Activated T-cell treated with anti-CD3 and anti-CD28 coated beads for 48 hours (primary cell): ENCODE measurements around the gene KCNIP3.

Experiments used
- DNase-seq: peaks from one replicate; pipeline ENCODE4 v3.0.0-alpha.2; 2020; ENCODE audit warnings: low read depth

KCNIP3 gene

DNA sequence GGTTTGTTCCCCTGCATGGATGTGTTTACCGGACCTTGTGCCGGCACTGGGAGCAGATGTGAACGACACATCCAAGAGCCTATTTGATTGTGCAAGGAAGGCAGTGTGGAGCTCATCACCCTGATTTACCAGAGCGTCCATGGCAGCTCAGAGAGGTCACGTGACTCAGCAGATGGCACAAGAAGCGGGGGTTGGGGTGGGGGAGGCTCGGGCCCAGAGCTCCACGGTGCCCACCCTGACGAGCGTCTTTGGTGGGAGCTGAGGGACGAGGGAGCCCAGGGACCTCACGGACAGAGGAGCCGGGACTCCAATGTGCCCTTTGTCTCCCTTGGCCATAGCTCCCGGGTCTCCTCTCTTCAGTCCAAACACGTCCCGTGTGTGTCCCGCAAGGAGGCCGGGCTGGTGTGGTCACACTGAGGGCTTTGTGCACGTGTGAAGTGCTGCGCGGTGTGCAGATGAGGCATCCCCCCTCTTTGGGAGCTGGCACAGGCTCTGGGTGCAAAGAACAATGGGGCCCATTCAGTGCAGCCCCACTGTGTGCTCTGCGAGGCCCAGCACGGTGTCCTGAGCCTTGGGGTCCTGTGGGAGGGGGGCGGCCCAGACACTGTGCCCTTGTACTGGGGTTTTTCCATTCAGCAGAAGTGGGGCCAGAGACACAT lies 15.5 kb downstream of the KCNIP3 start:
- no peak for DNase-seq

DNA sequence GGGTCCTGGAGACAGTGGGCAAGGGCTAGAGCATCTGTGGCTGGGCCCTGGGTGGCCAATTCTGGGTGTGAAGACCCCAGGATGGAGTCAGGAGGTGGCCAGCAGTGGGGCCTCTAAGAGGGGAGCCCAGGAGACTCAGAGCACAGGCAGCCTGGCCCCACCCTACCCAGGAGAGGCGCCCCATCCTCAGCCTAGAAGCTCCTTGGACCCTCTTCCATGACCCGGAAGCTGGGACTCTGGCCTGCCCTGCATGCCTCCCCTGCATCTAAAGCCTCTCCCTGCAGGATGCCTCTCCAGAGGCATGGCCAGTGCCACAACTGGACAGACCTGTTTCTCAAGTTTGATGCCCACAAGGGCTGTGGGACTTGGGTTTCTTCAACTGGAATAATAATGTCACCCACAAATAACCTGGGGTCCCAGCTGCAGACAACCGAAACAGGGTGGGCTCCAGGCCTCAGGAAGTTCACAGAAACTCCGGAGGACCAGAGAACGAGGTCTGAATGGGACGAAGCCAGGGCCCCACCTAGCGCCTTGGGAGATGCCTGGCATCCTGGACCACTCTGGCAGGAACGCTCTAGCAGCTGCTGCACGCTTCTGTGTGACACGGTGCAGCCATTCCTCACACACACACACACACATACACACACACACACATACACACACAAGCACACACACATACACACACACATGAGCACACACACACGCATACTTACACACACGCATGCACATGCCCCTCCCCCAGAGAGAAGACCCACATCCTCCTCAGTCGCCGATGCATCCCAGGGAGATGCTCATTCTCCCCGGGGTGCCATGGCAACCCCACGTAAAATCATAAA lies 16.4 kb downstream of the KCNIP3 start:
- no peak for DNase-seq

DNA sequence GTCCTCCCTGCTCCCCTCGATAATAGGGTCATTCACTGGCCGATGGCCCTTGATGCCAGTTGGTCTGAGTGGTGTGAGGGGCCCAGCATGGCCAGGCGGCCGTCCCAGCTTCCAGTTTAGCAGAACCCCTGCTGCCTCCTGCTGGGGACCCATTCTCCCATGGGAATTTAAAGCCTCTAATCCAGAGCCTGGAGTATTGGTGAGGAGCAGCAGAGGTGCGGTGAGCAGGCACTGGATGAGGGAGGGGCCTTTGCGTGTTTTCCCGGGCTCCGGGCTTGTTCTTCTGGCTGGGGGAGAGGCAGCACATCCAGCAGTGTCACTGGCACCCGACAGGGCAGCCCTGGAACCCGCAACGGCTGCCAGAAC lies 17.4 kb downstream of the KCNIP3 start:
- no peak for DNase-seq

DNA sequence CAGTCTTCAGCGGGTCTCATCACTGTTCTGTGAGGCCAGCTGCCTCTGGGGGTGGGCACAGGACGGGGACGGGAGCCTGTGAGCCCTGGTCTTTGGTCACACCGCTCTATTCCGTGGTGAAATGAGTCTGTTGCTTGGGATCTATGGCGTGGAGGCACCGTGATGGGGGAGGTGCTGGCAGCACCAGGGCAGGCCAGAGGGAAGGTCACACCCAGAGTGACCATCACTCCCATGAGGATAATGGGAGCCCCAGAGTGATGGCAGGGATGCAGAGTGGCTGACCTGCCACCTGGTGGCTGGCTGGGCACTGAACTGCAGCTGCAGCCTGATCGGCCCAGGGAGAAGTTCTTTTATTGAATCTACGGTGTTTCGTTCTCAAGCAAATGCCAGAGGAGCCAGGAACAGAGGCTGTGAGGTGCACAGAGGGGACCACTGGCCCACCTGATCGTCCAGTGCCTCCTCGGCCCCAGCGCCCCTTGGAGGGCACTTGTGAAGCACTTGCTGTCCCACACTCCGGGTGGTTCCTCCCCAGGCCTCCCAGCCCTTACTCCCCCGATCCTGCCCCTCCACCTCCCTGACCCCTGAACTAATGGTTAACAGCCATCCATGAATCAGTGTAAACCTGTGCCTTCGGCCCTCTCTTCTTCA lies 17.9 kb downstream of the KCNIP3 start:
- DNase-seq, result no peak

DNA sequence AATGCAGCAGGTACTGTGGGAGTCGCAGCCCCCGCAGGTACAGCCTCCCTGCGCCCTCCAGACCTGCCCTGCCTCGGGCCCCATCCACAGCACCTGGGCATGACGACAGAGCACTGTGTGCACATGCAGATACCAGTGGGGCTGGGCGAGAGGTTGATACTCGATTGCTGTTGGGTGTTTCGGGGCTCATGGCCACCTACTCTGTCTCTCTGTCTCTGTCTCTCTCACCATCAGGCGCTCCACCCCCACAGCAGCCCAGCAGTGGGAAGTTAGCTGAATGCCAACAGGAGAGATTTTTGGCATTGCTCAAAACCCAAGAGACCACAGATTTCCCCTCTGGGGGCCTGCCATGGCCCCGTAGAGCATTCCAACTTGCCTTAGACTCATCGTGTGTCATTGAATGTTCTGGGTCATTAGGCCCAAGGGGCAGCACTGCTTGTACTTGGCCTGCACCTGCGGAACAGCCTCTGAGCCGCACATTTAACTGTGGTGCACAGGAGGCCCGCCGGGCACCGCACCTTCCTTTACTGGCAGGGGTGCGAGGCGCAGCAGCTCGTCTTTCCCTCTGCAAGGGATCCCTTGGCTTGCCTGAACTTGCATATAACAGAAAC lies 18.8 kb downstream of the KCNIP3 start:
- no peak for DNase-seq

- DNase-seq, result no peak
These were observed 19.4 kb downstream of the KCNIP3 start for GRCh38 chr2:95316466-95317122.

DNA sequence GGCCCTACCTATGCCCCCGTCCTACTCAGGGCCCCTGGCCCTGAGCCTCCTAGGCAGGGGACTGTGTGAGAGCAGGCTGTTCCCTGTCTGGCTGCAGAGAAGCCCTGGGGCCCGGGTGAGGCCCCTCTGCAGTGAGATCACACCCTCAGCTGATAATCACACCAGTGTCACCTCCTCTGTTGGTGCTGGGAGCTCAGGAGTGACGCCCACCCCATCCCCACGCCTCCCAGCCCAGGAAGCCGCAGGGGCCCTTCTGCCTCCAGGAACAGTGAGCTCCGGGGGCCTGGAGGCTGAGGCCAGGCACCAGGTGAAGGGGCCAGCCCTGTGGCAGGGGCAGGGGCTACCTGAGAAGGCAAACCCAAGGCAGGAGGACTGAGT lies 20.0 kb downstream of the KCNIP3 start:
- no peak for DNase-seq

DNA sequence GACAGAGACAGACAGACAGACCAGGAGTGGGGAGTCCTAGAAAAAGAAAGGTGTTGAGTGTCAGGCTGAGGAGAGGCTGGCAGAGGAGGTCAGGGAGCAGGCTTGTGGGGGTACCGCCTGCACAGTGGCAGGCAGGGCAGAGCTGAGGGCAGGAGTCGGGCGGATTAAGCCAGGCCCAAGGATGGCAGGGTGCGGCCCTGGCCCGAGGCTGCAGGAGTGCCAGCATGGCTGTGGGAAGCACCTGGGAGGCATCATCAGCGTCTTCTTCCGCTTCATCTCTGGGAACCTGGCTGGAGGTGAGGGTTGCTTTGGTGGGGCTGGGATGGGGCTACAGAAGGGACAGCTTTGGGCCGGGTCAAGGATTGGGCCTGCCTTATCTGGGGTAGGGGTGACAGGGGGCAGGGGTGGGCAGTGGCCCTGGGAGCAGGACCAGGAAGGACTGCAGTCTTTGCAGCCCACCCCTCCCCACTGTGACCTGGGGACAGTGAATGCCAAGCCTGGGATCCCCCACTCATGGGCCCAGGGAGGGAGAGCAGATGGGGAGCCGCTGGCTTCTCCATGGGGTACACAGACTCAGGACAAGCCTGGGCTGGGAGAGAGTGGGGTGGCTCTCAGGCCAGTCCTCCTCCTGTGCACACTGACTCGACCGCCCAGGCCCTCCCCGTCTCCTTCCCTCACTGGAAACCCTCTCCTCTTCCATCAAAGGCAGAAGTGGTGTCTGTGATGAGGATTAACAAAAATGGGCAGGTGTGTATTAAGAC lies 20.7 kb downstream of the KCNIP3 start:
- DNase-seq, result no peak

DNA sequence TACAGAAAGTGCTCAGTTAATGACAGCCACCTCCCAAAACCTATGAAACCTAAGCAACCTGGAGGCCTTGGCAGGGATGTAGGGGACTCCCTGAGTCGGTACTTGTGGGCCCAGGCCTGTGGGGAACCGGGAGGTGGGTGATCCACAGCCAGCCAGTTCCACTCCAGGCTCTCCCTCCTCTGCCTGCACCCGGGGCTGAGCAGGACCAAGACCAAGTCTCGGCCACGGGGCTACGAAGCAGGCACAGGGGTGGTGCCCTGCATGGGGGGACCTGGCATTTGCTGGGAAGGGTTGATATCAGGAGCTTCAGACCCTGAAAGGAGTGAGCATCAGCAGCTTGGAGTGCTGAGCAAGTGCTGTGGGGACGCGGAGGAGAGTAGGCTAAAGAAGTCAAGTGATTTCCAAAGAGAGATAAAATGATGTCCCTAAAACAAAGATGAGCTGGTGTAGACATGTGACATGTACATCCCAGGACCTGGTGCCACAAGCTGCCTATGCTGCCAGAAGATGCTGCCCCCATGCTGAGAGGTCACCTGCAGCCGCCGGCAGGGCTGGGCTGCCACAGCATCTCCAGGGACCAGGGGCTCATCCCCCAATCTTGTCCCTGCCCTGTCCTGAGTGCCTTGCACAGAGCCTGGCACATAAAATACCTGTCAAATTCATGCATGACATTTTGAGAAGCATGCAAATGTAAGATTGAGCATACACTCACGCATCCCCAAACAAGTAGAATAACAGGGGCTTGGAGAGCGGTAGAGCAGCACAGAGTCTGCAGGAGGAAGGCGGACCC lies 21.5 kb downstream of the KCNIP3 start:
- no peak for DNase-seq

DNA sequence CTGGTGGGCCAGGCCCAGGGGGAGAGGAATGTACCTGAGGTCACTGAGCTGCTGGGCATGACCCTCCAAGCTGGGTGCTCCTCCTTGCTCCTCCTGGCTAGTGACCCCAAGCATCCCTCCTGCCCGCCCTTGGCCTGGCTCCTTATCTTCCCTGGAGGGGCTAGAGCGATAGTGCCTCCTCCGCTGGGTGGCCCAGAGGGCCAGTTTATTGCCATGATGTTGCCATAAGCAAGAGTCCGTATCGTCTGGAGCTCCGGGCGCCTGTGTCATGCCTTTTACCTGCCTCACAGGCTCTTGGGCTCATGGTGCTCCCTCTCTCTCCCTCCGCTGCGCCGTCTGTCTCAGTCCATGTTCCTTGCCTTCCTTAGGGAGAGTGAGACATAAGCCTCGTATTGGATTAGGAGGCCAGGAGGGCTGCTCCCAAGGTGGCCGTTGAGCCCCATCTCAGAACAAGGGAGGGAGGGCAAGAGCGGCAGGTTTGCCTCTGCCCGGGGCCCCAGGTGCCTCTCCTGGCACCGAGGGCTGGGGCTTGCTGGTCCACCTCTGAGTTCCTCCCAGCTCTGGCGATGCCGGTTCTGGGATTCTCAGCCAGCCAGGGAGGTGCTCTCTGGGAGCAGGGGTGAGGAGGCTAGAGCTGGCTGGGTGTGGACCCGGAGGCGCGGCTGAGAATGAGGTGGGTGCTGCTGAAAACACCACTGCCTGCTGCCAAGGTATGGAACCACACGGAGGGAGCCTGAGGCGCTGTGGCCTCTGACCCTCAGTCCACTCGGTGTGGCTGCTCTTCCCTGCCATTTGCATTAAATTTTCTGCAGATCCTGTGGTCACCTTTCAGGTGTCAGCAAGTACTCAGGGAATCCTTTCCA lies 22.6 kb downstream of the KCNIP3 start:
- DNase-seq, result no peak

DNA sequence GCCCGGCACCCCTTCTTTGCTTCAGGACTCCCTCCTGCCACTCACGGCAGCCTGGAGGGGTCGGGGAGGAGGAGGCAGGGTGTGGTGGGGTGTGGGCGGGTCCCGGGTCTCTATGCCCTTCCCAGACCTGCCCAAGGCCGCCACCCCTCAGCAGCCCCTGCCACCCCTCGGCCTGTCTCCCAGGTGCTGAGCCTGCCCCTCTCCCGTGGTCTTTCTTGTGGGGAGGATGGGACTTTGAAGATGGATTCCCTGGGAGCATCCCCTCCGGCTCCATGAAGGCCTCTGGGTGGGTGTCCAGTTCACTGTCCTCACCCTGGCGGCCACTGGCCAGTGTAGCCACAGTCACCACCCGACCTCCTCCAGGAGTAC lies 23.2 kb downstream of the KCNIP3 start:
- DNase-seq, result no peak

DNA sequence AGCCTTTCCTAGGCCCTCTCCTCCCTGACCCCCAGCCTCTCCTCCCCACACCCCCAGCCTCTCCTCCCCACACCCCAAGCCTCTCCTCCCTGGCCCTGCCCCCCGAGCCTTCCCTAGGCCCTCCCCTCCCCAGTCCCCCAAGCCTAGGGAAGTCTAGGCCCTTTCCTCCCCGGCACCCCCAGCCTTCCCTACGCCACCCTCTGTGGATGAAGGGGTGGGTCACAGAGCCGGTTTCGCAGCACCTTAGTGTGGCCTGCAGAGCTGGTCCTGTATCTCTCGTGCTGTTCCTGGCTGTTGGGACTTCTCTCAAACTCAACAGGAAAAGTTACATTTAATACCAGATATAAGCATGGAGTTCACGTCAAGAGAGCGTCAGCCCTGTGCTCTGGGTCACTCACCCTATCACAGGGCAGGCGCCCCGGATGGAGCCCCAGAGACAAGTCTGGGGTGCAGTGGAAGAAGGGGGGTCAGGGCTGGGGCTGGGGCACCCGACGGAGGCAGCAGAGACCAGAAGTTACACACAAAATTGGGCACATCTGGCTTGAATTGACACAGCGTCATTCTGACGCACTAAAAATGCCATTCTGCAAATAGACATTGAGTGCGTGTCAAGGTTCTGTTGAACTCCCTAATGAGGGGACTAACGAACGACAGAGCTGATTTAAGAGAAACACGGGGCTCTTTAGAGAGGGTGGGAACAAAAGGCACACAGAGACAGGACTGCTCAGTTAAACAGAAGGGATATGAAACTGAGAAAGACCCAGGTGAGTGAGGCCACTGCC lies 24.0 kb downstream of the KCNIP3 start:
- no peak for DNase-seq

DNA sequence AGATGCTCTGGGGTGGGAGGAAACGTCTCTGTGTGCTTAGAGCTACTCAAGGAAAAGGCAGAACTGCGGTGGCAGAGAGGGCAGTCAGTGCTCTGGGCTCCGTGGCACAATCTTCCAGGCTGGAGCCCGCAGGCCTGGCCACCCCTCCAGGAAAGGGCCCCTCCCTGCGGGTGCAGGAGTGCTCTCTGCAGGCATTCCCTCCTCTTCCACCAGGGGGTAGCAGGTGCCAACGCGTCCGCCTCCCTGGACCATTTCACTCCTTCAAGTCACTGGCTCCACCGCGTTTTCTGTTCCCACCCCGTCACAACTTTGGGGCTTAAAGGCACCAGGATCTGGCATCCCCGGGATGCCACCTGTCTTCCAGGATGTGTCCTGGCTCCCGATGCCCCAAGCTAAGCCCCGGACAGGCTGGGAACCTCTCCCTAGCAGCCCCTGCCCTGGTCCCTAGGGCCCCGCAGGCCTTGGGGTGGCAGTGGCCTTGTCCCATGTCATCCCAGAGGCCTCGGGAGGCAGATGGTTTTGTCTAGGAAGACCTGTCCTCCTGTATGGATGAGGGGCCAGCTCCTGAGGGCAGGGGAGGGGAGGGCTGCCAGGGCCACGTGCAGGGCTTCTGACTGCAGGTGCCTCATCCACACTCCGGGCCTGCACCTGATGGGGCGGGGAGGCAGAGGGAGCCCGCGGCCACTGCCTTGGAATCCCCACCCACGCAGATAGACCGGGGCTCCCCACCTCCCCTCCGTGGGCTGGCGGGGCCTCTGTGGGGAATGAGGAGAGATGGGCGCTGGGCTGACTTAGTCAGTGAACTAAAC lies 26.4 kb downstream of the KCNIP3 start:
- no peak for DNase-seq

DNA sequence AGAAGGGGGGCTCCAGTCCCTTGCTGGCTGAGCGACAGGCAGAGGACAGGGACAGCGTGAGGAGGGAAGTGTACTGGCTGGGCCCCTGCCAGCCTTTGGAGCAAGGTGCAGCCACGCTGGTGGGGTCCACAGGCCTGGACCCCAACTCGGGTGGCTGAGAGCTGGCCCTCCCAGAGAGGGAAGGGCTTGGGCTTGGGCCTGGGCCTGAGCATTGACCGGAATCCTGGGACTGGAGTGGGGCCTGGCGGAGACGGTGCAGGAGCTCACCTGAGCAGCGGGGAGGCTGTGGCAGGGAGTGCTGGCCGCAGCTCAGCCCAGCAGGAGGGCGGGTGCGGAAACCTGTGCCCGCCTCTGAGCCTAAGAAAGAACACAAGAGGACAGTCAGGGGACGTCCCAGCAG lies 27.9 kb downstream of the KCNIP3 start:
- DNase-seq, result no peak

DNA sequence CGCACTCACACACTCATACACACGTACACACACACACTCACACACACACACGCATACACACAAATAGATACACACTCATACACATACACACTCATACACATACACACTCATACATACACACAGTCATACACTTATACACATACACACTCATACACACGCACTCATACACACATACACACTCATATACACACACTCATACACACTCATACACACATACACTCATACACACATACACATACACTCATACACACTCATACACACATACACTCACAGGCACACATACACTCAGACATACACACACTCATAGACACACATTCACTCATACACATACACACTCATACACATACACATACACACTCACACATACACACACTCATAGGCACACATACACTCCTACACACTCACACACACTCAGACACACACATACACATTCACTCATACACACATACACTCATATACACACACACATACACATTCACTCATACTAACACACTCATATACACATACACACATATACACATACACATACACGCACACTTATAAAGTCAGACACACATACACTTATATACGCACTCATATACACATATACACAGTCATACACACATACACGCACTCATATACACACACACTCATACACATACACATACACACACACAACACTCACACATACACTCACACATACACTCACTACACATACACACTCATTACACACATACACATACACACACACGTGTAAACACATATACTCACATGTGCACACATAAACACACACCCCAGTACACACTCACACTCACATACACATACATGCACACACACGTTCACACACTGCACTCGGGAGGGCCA lies 28.7 kb downstream of the KCNIP3 start:
- no peak for DNase-seq

DNA sequence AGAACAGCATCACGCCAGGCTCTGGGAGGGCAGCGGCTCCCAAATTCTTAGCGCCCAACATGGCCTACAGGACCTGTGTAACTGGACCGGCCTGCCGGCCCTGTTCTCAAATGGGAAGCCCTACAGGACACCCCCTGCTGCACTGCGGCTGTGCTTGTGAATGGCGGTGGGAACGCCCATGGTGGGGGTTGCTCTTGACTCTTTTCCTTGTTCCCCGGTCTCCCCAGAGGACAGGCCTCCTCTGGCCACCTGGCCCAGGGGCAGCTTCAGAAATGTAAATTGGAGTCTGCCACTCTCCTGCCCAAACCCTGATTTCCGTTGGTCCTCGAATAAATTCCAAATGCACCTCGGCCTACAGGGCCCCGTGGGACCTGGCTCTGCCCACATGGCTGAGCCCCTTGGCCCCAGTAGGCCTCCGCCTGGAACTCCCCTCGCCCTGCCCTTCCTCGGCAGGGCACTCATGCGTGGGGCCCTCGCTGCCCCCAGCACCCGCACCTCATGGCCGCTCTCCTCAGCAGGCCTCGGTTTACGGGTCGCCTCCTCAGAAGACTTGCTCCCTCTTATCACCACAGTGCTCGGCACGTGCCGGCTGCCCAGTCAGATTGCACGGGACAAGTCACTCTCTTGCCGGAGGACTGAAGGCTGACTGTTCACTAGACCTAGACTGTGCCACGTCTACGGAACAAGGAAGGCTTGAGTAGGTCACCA lies 29.4 kb downstream of the KCNIP3 start:
- no peak for DNase-seq

GRCh38 chr2:95327861-95328260 lies 30.7 kb downstream of the KCNIP3 start:
- DNase-seq, result no peak
